GM12878 (cell line): Measurements from ENCODE around the gene SSBP2. TPM values are rescaled to one million over a fixed set of nuclear protein-coding genes. Genes with fewer than 3 reads are reported as not detected.

ENCODE experiments used
- ATAC-seq: fragments of 200-7000 bp; cut with Tn5 transposase; 3 replicates; pipeline ENCODE4 v1.9.1; 2020; ENCODE audit warnings: mild to moderate bottlenecking, moderate library complexity
- BruUV-seq: library from RNA; stranded (reverse); fragments of 400-500 nt; replicated peaks from 2 replicates; lab custom pipeline; 2021; lab: Mats Ljungman, UMichigan
- CTCF ChIA-PET: fragments of 300-600 bp; sonication (Branson Sonifier 250); formaldehyde crosslinking; extraction: SDS; loops from one replicate; lab custom pipeline; 2021; ENCODE audit warnings: inconsistent platforms; lab: Yijun Ruan, JAX
- POLR2A ChIA-PET: fragments of 350-600 bp; formaldehyde crosslinking; extraction: SDS; loops from one replicate; lab custom pipeline; 2021; ENCODE audit warnings: inconsistent platforms; lab: Charles Lee
- RAD21 ChIA-PET: fragments of 300-600 bp; sonication (Branson Sonifier 250); formaldehyde crosslinking; loops from one replicate; lab custom pipeline; 2023; ENCODE audit warnings: antibody characterized with exemption; ENCODE audit not compliant: unreplicated experiment; lab: Charles Lee
- SMC1A ChIA-PET: fragments of 300-600 bp; sonication (Branson Sonifier 250); formaldehyde crosslinking; loops from one replicate; lab custom pipeline; 2023; ENCODE audit not compliant: unreplicated experiment, uncharacterized antibody; lab: Charles Lee
- DNase-seq: peaks from one replicate; pipeline ENCODE4 v3.0.0-alpha.2; 2011; ENCODE audit warnings: low read depth, low spot score
- FAIRE-seq: peaks from 3 replicates; lab custom pipeline; 2011; peaks lifted over from hg19 to GRCh38; lab: Jason Lieb, UNC
- H2AFZ ChIP-seq: 2 replicates; pipeline ENCODE4 v1.6.0; 2011; ENCODE audit warnings: low read depth, low read length, control low read depth; ENCODE audit not compliant: control insufficient read depth
- H3K27ac ChIP-seq: 2 replicates; pipeline ENCODE4 v1.5.1; 2011; ENCODE audit warnings: control low read depth; ENCODE audit not compliant: control insufficient read depth, insufficient read depth
- H3K27me3 ChIP-seq, 2 experiments: replicated peaks in 1 of 2; 2 replicates each; pipeline versions ENCODE4 v1.6.0 to v1.6.1; 2011; ENCODE audit warnings: low read length in 1 of 2; ENCODE audit not compliant: control insufficient read depth in 2 of 2, insufficient read depth in 2 of 2
- H3K36me3 ChIP-seq, 2 experiments: 2 replicates each; pipeline ENCODE4 v1.5.1; 2011; ENCODE audit warnings: low read length in 1 of 2; ENCODE audit not compliant: control insufficient read depth in 2 of 2, insufficient read depth in 2 of 2
- H3K4me1 ChIP-seq: 2 replicates; pipeline ENCODE4 v1.6.1; 2011; ENCODE audit warnings: mild to moderate bottlenecking, low read length, moderate library complexity, mixed read lengths; ENCODE audit not compliant: control insufficient read depth, insufficient read depth
- H3K4me2 ChIP-seq: 2 replicates; pipeline ENCODE4 v1.6.0; 2011; ENCODE audit warnings: control low read depth; ENCODE audit not compliant: control insufficient read depth, insufficient read depth
- H3K4me3 ChIP-seq: fragments of 200-600 bp; sonication (generic); 2 replicates; pipeline ENCODE4 v1.5.1; 2016
- H3K79me2 ChIP-seq: 2 replicates; pipeline ENCODE4 v1.6.0; 2011; ENCODE audit warnings: low read length; ENCODE audit not compliant: control insufficient read depth, insufficient read depth
- H3K9ac ChIP-seq: 2 replicates; pipeline ENCODE4 v1.8.0; 2011; ENCODE audit warnings: low read length, control low read depth, mixed read lengths; ENCODE audit not compliant: control insufficient read depth, insufficient read depth
- H3K9me3 ChIP-seq: replicated peaks from 3 replicates; pipeline ENCODE4 v1.5.1; 2011; ENCODE audit warnings: mild to moderate bottlenecking, low read length; ENCODE audit not compliant: control insufficient read depth, insufficient read depth
- H4K20me1 ChIP-seq: 2 replicates; pipeline ENCODE4 v1.6.0; 2011; ENCODE audit not compliant: control insufficient read depth, insufficient read depth
- CBX5 ChIP-seq: sonication (generic); IDR thresholded peaks from 2 replicates; pipeline ENCODE4 v1.6.1; 2016; ENCODE audit warnings: low read depth, moderate library complexity, mild to moderate bottlenecking, inconsistent platforms
- CHD4 ChIP-seq: fragments of 200-600 bp; sonication (generic); IDR thresholded peaks from 2 replicates; pipeline ENCODE4 v1.6.1; 2016; ENCODE audit warnings: mild to moderate bottlenecking
- CREB1 ChIP-seq: IDR thresholded peaks from 2 replicates; pipeline ENCODE4 v1.6.1; 2012; ENCODE audit warnings: low read depth, mild to moderate bottlenecking, inconsistent platforms
- ESRRA ChIP-seq: IDR thresholded peaks from 2 replicates; pipeline ENCODE4 v1.6.1; 2012; ENCODE audit warnings: mild to moderate bottlenecking, low read length, improper control_type of control experiment
- GATAD2B ChIP-seq: fragments of 450-650 bp; conservative IDR thresholded peaks from 2 replicates; pipeline ENCODE4 v1.6.1; 2017; ENCODE audit warnings: low read depth, mild to moderate bottlenecking, moderate library complexity
- HCFC1 ChIP-seq: fragments of 150-350 bp; IDR thresholded peaks from 2 replicates; pipeline ENCODE4 v1.6.1; 2014; ENCODE audit warnings: low read length
- NFIC ChIP-seq: IDR thresholded peaks from 2 replicates; pipeline ENCODE4 v1.6.1; 2012; ENCODE audit warnings: low read depth, mild to moderate bottlenecking, inconsistent platforms, low read length, moderate library complexity
- NRF1 ChIP-seq: conservative IDR thresholded peaks from 2 replicates; pipeline ENCODE4 v1.6.1; 2011; ENCODE audit warnings: mild to moderate bottlenecking, low read depth, low read length, improper control_type of control experiment
- RELA ChIP-seq: fragments of 450-650 bp; IDR thresholded peaks from 2 replicates; pipeline ENCODE4 v1.8.0; 2014; ENCODE audit warnings: borderline replicate concordance; ENCODE audit not compliant: partially characterized antibody
- SIN3A ChIP-seq: IDR thresholded peaks from 2 replicates; pipeline ENCODE4 v1.6.1; 2012; ENCODE audit warnings: low read depth, low read length, improper control_type of control experiment
- SPI1 ChIP-seq: IDR thresholded peaks from 2 replicates; pipeline ENCODE4 v1.6.1; 2011; ENCODE audit warnings: low read depth, mild to moderate bottlenecking, low read length, moderate library complexity, borderline replicate concordance; ENCODE audit not compliant: insufficient read depth
- SREBF1 ChIP-seq: IDR thresholded peaks from 2 replicates; pipeline ENCODE4 v1.6.1; 2012; ENCODE audit warnings: mild to moderate bottlenecking, low read length
- TAF1 ChIP-seq: IDR thresholded peaks from 2 replicates; pipeline ENCODE4 v1.6.1; 2011; ENCODE audit warnings: mild to moderate bottlenecking, low read depth, low read length, borderline replicate concordance
- ZNF207 ChIP-seq: fragments of 450-650 bp; IDR thresholded peaks from 2 replicates; pipeline ENCODE4 v1.6.1; 2014; ENCODE audit warnings: antibody characterized with exemption, mild to moderate bottlenecking, borderline replicate concordance
- ZNF384 ChIP-seq: IDR thresholded peaks from 2 replicates; pipeline ENCODE4 v1.6.1; 2012; ENCODE audit warnings: low read depth, mild to moderate bottlenecking, low read length, improper control_type of control experiment, borderline replicate concordance
- WGBS: methylation state at CpG from one replicate; pipeline ENCODE4 v1.1.6; 2016; ENCODE audit warnings: low lambda C conversion rate; ENCODE audit not compliant: insufficient replicate concordance, insufficient coverage; ENCODE audit errors: missing lambda C conversion rate; 5-methylcytosine and 5-hydroxymethylcytosine counted together
- in situ Hi-C: fragments of 300-500 bp; cut with MboI; formaldehyde crosslinking; loops from 9 replicates; pipeline ENCODE4 v1.14.3; 2018; ENCODE audit warnings: mixed read lengths
- intact Hi-C: fragments of 100-400 bp; cut with micrococcal nuclease; formaldehyde crosslinking; loops from one replicate; pipeline ENCODE4 v1.14.2; 2022; ENCODE audit not compliant: unreplicated experiment
- polyA plus RNA-seq, 11 experiments: library from polyadenylated mRNA; depleted of rRNA in 4 of 11; unstranded in 6 of 11; stranded (reverse) in 5 of 11; fragments of >200 nt; fragmentation: Nextera tagmentation in 4 of 11; fragmentation: Illumina TruSeq in 1 of 11; extraction: Ambion mirVana in 4 of 11; extraction: Trizol in 1 of 11; gene quantifications; 1 replicate in 1 of 11; 2 replicates in 10 of 11; pipeline versions ENCODE4 v1.2.1 to v1.2.3, GENCODE V29; 2011 to 2016; ENCODE audit warnings: inconsistent platforms in 2 of 11, missing spikeins in 2 of 11, low read depth in 1 of 11
- total RNA-seq, 4 experiments: library from RNA; depleted of rRNA in 3 of 4; stranded (reverse); fragments of >200 nt in 3 of 4; fragmentation: Illumina TruSeq in 1 of 4; extraction: Trizol in 1 of 4; gene quantifications; 2 replicates each; pipeline versions ENCODE4 v1.2.1 to v1.2.3, GENCODE V29; 2013 to 2021
- TF ChIP-seq, protein P1 (sequence below): IDR thresholded peaks from 2 replicates; pipeline ENCODE4 v1.6.1; 2012; ENCODE audit warnings: low read depth, low read length, improper control_type of control experiment
- TF ChIP-seq, protein P2 (sequence below), 3 experiments: IDR thresholded peaks in 2 of 3; conservative IDR thresholded peaks in 1 of 3; 2 replicates each; pipeline ENCODE4 v1.5.1; 2011; ENCODE audit warnings: low read depth in 3 of 3, low read length in 3 of 3, mild to moderate bottlenecking in 3 of 3, control low read depth in 2 of 3, moderate library complexity in 2 of 3, inconsistent platforms in 1 of 3, mixed read lengths in 1 of 3; ENCODE audit not compliant: control insufficient read depth in 2 of 3, insufficient read depth in 1 of 3; ENCODE audit errors: extremely low read depth in 1 of 3

SSBP2 gene
- total and polyA plus RNA-seq, 10 of the 15 experiments (the other 5 are each of a cell fraction or from before 2014, with no cell fraction given): 52.2 to 132 (median 110) TPM

DNA sequence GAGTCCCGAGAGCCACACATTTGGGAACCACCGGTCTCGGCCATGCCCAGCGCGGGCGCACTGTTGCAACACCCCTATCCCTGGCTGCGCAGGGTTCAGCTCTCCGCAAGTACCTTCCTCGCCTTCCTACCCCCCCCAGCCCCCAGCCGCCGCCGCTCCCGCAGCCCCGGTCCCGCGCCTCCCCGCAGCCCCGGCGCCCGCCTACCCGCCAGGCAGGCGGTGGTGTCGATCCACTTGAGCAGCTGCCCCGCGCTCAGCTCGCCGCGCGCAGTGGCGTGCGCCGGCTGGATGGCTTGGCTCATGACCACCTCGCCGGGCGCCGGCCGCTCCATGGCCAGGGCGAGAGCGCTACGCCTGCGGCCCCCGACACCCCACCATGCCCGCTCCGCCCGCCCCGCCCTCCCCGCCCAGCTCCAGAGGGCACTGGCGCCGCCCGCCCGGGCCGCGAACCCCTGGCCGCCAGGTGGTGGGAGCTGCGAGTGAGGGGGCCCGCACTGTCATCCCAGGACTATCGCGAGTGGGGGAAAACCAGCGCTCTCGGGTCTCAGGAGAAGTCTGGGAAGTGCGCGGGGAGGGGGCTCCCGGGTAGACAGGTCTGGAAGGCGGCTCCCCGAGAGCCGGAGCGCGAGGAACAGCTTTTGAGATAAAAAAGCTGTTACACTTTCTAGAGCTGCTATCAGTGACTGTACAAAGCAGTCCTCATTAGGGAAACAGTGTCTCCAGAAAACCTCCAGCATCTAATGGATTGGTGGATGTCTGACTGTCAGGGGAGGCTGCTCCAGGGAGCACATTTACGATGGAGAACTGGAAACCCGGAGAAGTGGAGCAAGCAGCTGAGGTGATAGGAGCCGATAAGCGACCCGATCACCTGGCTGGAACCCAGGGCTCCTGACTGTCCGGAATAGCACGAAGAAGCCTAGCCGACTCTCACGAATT is 356.8 kb downstream of the SSBP2 start, which contains the start of gene ACOT12:
Gene ACOT12, minus strand, starts transcription at position 352 of the 936 bp plus-strand sequence. Its CDS starts 20 bp downstream, at position 332.
- H3K4me3 ChIP-seq: no peak within 1 kb of the TSS
- no peak within 1 kb of the TSS; the same call in 1 of the 2 replicates for H2AFZ ChIP-seq
- H3K4me2 ChIP-seq: peak within 1 kb of the TSS; percentile 44
- ChIA-PET CTCF (no interaction called here), SMC1A (no interaction called here), POLR2A (no interaction called here), RAD21 (no interaction called here)
- H3K9ac ChIP-seq: no peak within 1 kb of the TSS
- no peaks in the 10 kb centered on the region for H4K20me1 ChIP-seq
- no peaks in the 10 kb centered on the region for H3K4me1 ChIP-seq
- H3K36me3 ChIP-seq: no peaks in the 10 kb centered on the region
- intact Hi-C loops: no loop called here
- no peak for DNase-seq
- FAIRE-seq: no peak
- in situ Hi-C loops: no loop called here
- TF ChIP-seq SREBF1 (no peak), RELA (no peak), ESRRA (no peak), CHD4 (no peak), SPI1 (no peak), TAF1 (no peak), GATAD2B (no peak), CBX5 (no peak), ZNF384 (no peak), CREB1 (no peak), NRF1 (no peak), HCFC1 (no peak), SIN3A (no peak), ZNF207 (no peak), NFIC (no peak)
- TF ChIP-seq, protein P1, sequence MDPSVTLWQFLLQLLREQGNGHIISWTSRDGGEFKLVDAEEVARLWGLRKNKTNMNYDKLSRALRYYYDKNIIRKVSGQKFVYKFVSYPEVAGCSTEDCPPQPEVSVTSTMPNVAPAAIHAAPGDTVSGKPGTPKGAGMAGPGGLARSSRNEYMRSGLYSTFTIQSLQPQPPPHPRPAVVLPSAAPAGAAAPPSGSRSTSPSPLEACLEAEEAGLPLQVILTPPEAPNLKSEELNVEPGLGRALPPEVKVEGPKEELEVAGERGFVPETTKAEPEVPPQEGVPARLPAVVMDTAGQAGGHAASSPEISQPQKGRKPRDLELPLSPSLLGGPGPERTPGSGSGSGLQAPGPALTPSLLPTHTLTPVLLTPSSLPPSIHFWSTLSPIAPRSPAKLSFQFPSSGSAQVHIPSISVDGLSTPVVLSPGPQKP: no peak
- TF ChIP-seq, protein P2, sequence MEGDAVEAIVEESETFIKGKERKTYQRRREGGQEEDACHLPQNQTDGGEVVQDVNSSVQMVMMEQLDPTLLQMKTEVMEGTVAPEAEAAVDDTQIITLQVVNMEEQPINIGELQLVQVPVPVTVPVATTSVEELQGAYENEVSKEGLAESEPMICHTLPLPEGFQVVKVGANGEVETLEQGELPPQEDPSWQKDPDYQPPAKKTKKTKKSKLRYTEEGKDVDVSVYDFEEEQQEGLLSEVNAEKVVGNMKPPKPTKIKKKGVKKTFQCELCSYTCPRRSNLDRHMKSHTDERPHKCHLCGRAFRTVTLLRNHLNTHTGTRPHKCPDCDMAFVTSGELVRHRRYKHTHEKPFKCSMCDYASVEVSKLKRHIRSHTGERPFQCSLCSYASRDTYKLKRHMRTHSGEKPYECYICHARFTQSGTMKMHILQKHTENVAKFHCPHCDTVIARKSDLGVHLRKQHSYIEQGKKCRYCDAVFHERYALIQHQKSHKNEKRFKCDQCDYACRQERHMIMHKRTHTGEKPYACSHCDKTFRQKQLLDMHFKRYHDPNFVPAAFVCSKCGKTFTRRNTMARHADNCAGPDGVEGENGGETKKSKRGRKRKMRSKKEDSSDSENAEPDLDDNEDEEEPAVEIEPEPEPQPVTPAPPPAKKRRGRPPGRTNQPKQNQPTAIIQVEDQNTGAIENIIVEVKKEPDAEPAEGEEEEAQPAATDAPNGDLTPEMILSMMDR (IDR thresholded peaks at IDR 0.05 in 2 of 3, conservative IDR thresholded peaks at IDR 0.05 in 1 of 3; ENCODE audit: control insufficient read depth in 2 of 3, extremely low read depth in 1 of 3, insufficient read depth in 1 of 3, low read depth in 3 of 3, low read length in 3 of 3): no peak
- H3K79me2 ChIP-seq: no peaks in the 10 kb centered on the region
- ATAC-seq: peak; percentile 19
- no peak within 1 kb of the TSS for H3K27ac ChIP-seq
- H3K27me3 ChIP-seq: peaks cover 2% of the 10 kb centered on the region in 2 experiments; a peak in 3 of 4 replicates
- BruUV-seq: no TSS peak
- H3K9me3 ChIP-seq: no peaks in the 10 kb centered on the region; the same call in 2 of the 3 replicates
- WGBS: 29% methylated on average over 51 of the region's 77 CpGs
